Left ventricle myocardium inferior (tissue), 1 donor: ENCODE results near the gene GEN1. TPM values are rescaled to one million over a fixed set of nuclear protein-coding genes. Genes with fewer than 3 reads are reported as not detected.

Experiments
- DNase-seq: peaks from one replicate; pipeline ENCODE4 v3.0.0-alpha.2; 2020
- H3K27ac ChIP-seq: fragments of 200-600 bp; replicated peaks from 2 replicates; pipeline ENCODE4 v1.8.0; 2021
- H3K27me3 ChIP-seq: fragments of 200-600 bp; 2 replicates; pipeline ENCODE4 v1.8.0; 2021; ENCODE audit warnings: low read depth
- H3K36me3 ChIP-seq: fragments of 200-600 bp; 2 replicates; pipeline ENCODE4 v1.8.0; 2021
- H3K4me1 ChIP-seq: fragments of 200-600 bp; 2 replicates; pipeline ENCODE4 v1.8.0; 2021
- H3K4me3 ChIP-seq: fragments of 200-600 bp; 2 replicates; pipeline ENCODE4 v1.8.0; 2021; ENCODE audit warnings: mild to moderate bottlenecking, moderate library complexity
- H3K9me3 ChIP-seq: fragments of 200-600 bp; replicated peaks from 2 replicates; pipeline ENCODE4 v1.8.0; 2021
- intact Hi-C: fragments of 100-400 bp; cut with micrococcal nuclease; formaldehyde crosslinking; loops from one replicate; pipeline ENCODE4 v1.11.0; 2022
- total RNA-seq: library from RNA; stranded (reverse); fragmentation: NEBNext Ultra II Directional; extraction: Animal tissue kit (Norgen Biotek cat#: 25700); gene quantifications from one replicate; pipeline ENCODE4 v1.2.1, GENCODE V29; 2021
- TF ChIP-seq, protein P1 (sequence below): fragments of 200-600 bp; IDR thresholded peaks from 2 replicates; pipeline ENCODE4 v1.8.0; 2021; ENCODE audit warnings: antibody characterized with exemption, mild to moderate bottlenecking, borderline replicate concordance
- donor health status: DM: no; HTN: yes; CAD: no; lungs with severe emphysema.

GEN1 gene
- total RNA-seq, 1 donor from 2014 or later, result 4.3 TPM

GRCh38 chr2:17813742-17814473 lies 60.0 kb downstream of the GEN1 start:
- Histone ChIP-seq H3K4me3 (peak overlapping the region; percentile 9), H3K36me3 (no peaks in the 10 kb centered on the region), H3K27ac (peak overlapping the region; percentile 74), H3K9me3 (no peaks in the 10 kb centered on the region), H3K27me3 (no peaks in the 10 kb centered on the region), H3K4me1 (peaks cover 12% of the 10 kb centered on the region)
- intact Hi-C loops, result no loop called here
- peak; percentile 46 for DNase-seq
- TF ChIP-seq, protein P1, sequence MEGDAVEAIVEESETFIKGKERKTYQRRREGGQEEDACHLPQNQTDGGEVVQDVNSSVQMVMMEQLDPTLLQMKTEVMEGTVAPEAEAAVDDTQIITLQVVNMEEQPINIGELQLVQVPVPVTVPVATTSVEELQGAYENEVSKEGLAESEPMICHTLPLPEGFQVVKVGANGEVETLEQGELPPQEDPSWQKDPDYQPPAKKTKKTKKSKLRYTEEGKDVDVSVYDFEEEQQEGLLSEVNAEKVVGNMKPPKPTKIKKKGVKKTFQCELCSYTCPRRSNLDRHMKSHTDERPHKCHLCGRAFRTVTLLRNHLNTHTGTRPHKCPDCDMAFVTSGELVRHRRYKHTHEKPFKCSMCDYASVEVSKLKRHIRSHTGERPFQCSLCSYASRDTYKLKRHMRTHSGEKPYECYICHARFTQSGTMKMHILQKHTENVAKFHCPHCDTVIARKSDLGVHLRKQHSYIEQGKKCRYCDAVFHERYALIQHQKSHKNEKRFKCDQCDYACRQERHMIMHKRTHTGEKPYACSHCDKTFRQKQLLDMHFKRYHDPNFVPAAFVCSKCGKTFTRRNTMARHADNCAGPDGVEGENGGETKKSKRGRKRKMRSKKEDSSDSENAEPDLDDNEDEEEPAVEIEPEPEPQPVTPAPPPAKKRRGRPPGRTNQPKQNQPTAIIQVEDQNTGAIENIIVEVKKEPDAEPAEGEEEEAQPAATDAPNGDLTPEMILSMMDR, result no peak

- peak overlapping the region; percentile 74 for H3K27ac ChIP-seq
- intact Hi-C loops, result no loop called here
- no peaks in the 10 kb centered on the region for H3K9me3 ChIP-seq
- no peaks in the 10 kb centered on the region for H3K36me3 ChIP-seq
- H3K27me3 ChIP-seq, result no peaks in the 10 kb centered on the region
- H3K4me1 ChIP-seq, result peaks cover 12% of the 10 kb centered on the region
- TF ChIP-seq, protein P1, result no peak
- no peak overlapping the region for H3K4me3 ChIP-seq
- DNase-seq, result no peak
These were observed 60.7 kb downstream of the GEN1 start for GRCh38 chr2:17814601-17815000.

- intact Hi-C loops, result no loop called here
- Histone ChIP-seq H3K36me3 (no peaks in the 10 kb centered on the region), H3K4me1 (peaks cover 18% of the 10 kb centered on the region), H3K27ac (no peak overlapping the region), H3K9me3 (no peaks in the 10 kb centered on the region), H3K27me3 (no peaks in the 10 kb centered on the region), H3K4me3 (no peak overlapping the region)
- TF ChIP-seq, protein P1, result no peak
- no peak for DNase-seq
These were observed 61.7 kb downstream of the GEN1 start for GRCh38 chr2:17815468-17816184.

- no peak for DNase-seq
- intact Hi-C loops, result no loop called here
- H3K27me3 ChIP-seq, result no peaks in the 10 kb centered on the region
- H3K4me3 ChIP-seq, result no peak within 1 kb of the TSS
- H3K36me3 ChIP-seq, result no peaks in the 10 kb centered on the region
- no peak within 1 kb of the TSS for H3K27ac ChIP-seq
- peaks cover 28% of the 10 kb centered on the region for H3K4me1 ChIP-seq
- TF ChIP-seq, protein P1, result no peak
- H3K9me3 ChIP-seq, result no peaks in the 10 kb centered on the region
These were observed 62.7 kb downstream of the GEN1 start, which contains the start of gene MSGN1 for GRCh38 chr2:17816396-17817245. Gene MSGN1, plus strand, starts transcription at chr2:17816460. Its CDS starts 59 bp downstream, at chr2:17816519.

- DNase-seq, result no peak
These were observed 64.4 kb downstream of the GEN1 start for GRCh38 chr2:17818235-17818815.

More at GRCh38 chr2:17818235-17818815, 64.4 kb downstream of the GEN1 start:
- TF ChIP-seq, protein P1, result no peak
- intact Hi-C loops, result no loop called here
- H3K9me3 ChIP-seq, result no peaks in the 10 kb centered on the region
- peaks cover 36% of the 10 kb centered on the region for H3K4me1 ChIP-seq
- no peaks in the 10 kb centered on the region for H3K36me3 ChIP-seq
- H3K4me3 ChIP-seq, result no peak overlapping the region
- no peaks in the 10 kb centered on the region for H3K27me3 ChIP-seq
- H3K27ac ChIP-seq, result no peak overlapping the region
